OCI-LY7 (cell line): ENCODE measurements around the gene OR5AS1.

Source experiments
- CTCF ChIP-seq: fragments of 200-600 bp; sonication (generic); conservative IDR thresholded peaks from 2 replicates; pipeline ENCODE4 v1.5.1; 2014; ENCODE audit warnings: mild to moderate bottlenecking, antibody characterized with exemption, low read length, moderate library complexity, mixed read lengths
- EZH2phosphoT487 ChIP-seq: fragments of 200-600 bp; sonication (generic); IDR thresholded peaks from 2 replicates; pipeline ENCODE4 v1.6.1; 2018; ENCODE audit warnings: low read depth, borderline replicate concordance, mild to moderate bottlenecking, mixed run types, antibody characterized with exemption, low read length, moderate library complexity, mixed read lengths

GRCh38 chr11:55994525-55994924 lies 32.9 kb upstream of the OR5AS1 start, which contains the start of gene OR5F1:
- no peak for TF ChIP-seq CTCF
- no peak for TF ChIP-seq EZH2phosphoT487
